Coronary artery (tissue), 2 donors: ENCODE results near the gene MAST2.

Experiments
- DNase-seq: peaks from one replicate; pipeline ENCODE4 v3.0.0-alpha.2; 2017; ENCODE audit warnings: low spot score
- H3K27ac ChIP-seq, 2 donors: fragments of 200-600 bp; sonication (generic); one replicate each; pipeline ENCODE4 v1.5.1; 2016 to 2019
- H3K4me3 ChIP-seq: fragments of 200-600 bp; sonication (generic); 2 replicates; pipeline ENCODE4 v1.5.1; 2016; ENCODE audit warnings: mild to moderate bottlenecking, moderate library complexity
- TF ChIP-seq, protein P1 (sequence below): fragments of 200-600 bp; sonication (generic); IDR thresholded peaks from one replicate; pipeline ENCODE4 v1.5.1; 2019; ENCODE audit warnings: antibody characterized with exemption

MAST2 gene

DNA sequence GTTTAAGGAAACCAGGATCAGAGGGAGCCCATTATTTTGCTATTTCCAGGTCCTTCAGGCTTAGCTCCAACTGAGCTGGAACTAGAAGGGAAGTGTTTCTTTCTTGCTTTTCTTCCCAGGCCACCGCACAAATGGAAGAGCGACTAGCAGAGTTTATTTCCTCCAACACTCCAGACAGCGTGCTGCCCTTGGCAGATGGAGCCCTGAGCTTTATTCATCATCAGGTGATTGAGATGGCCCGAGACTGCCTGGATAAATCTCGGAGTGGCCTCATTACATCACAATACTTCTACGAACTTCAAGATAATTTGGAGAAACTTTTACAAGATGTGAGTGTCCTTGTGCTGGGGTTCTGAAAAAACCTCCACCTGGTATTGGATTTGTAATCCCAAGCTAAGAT is 207.2 kb downstream of the MAST2 start:
- DNase-seq: no peak
- TF ChIP-seq, protein P1, sequence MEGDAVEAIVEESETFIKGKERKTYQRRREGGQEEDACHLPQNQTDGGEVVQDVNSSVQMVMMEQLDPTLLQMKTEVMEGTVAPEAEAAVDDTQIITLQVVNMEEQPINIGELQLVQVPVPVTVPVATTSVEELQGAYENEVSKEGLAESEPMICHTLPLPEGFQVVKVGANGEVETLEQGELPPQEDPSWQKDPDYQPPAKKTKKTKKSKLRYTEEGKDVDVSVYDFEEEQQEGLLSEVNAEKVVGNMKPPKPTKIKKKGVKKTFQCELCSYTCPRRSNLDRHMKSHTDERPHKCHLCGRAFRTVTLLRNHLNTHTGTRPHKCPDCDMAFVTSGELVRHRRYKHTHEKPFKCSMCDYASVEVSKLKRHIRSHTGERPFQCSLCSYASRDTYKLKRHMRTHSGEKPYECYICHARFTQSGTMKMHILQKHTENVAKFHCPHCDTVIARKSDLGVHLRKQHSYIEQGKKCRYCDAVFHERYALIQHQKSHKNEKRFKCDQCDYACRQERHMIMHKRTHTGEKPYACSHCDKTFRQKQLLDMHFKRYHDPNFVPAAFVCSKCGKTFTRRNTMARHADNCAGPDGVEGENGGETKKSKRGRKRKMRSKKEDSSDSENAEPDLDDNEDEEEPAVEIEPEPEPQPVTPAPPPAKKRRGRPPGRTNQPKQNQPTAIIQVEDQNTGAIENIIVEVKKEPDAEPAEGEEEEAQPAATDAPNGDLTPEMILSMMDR: no peak
- no peak overlapping the region for H3K27ac ChIP-seq
- no peak overlapping the region for H3K4me3 ChIP-seq

DNA sequence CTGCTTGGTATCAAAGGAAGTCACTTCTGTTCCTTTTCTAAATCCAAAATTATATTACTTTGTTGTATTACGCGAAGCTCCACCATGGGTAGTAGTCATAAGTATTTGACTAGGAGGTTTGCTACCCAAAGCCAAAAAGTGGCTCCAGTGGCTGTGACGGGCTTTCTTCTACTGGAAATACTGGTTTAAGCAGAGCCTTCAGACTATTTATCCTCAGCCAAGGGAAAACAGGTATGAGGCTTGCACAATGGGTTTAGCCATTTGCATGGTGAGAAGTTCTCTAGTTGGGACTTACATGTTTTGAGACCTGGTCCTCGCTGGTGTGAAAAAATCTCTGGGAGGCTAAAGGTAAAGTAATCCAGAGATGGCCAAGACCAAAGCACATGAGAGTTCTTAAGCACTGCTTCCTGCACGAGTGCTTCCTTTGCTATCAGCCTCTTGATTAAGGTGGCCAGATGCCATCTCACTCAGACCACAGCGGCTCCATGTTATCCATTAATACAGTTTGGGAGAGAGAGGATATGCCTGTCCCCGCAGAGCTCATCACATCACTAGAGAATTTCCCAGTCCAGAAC is 207.8 kb downstream of the MAST2 start:
- TF ChIP-seq, protein P1: no peak
- DNase-seq: peak; percentile 33
- Histone ChIP-seq H3K27ac (no peak overlapping the region), H3K4me3 (no peak overlapping the region)

DNA sequence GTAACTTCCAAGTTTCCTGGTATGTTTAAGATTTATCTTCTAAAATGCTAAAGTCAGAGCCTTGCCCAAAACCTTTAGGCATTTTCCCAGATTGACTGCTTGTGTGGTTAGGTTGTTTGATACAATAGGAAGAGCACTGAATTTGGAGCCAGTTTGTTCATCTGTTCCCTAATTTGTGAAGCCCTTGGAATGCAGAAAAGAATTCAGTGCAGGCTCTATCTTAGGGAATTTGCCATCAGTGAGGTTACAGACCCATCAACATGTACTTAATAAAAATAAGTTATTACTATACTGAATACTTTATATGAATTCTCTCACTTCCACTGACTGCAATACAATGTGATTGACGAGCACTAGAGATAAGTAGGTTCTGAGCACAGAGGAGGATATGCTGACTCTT is 208.8 kb downstream of the MAST2 start:
- Histone ChIP-seq H3K27ac (no peak overlapping the region), H3K4me3 (no peak overlapping the region)
- TF ChIP-seq, protein P1: no peak
- DNase-seq: no peak

DNA sequence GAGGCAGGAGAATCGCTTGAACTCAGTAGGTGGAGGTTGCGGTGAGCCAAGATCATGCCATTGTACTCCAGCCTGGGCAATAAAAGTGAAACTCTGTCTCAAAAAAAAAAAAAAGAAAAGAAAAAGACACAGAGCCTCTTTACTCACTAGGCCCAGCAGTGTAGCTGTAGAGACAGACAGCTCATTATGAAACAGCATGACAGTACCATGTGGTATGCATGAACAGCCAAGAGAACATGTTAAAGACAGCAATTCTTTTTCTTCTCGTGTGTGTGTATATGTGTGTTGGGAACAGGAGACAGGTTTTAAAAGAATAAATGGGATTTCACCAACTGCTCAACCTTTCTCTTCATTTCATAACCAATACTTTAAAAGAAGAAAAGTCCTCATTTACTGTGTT is 210.2 kb downstream of the MAST2 start:
- TF ChIP-seq, protein P1: no peak
- no peak overlapping the region for H3K4me3 ChIP-seq
- no peak for DNase-seq
- no peak overlapping the region for H3K27ac ChIP-seq

DNA sequence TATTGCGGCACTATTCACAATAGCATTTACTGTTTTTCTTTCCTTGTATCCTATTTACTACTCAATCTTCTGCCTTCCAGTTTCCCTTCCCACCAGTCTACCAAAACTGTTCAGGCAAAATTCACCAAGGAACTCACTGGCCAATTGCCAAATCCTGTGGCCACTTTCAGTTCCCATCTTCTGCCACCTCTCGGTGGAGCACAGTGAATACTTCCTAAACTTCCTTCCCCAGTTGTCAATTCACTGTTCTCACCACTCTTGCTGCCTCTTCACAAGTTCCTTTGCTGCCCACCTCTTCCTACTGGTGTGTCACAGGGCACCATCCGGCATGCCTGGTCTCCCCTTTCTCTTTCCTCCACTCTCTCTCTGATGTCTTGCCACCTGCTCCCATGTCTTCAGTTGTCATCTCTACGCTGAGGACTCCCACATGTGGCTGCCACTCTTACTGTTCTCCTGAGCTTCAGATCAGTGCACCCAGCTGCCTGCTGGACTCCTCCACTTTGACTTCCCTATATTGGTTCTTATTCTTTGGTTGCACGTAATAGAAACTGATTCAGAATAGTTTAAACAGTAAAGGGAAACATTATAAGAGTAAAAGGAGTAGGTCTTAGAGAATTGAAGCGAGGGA is 214.6 kb downstream of the MAST2 start:
- no peak overlapping the region for H3K4me3 ChIP-seq
- no peak for DNase-seq
- no peak overlapping the region for H3K27ac ChIP-seq
- TF ChIP-seq, protein P1: no peak

DNA sequence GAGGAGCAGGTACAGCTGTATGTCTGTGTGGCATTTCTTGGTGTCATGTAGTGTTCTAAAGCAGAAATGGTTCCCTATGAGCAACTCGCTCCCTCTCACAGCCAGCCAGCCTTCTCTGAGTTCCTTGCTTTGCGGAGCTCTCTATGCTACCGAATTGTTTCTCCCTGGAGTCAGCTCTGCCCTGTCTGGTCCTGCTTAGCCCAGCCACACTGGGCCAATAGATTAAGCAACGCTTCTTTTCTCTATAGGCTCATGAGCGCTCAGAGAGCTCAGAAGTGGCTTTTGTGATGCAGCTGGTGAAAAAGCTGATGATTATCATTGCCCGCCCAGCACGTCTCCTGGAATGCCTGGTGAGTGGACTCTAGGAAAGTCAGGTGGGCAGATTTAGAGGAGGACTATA is 215.9 kb downstream of the MAST2 start:
- DNase-seq: no peak
- Histone ChIP-seq H3K27ac (no peak overlapping the region), H3K4me3 (no peak overlapping the region)
- TF ChIP-seq, protein P1: no peak

DNA sequence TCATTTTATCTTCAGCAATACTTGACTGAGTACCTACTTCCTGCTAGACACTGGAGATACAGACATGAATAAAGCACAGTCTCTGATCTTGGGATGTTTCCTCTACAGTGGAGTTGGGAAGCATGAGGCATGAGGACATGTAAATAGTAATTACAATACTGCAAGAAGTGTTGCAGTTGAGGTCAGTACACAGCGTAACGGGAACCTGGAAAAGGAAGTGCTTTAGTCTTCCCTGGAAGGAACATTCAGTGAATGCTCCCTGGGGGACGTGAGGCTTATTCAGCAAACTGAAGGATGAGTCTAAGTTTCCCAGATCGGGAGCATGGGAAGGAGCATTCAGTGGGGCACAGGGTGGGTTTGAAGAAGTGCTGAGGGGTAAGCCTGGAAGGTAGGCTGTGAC is 216.6 kb downstream of the MAST2 start:
- DNase-seq: no peak
- TF ChIP-seq, protein P1: no peak
- Histone ChIP-seq H3K4me3 (no peak overlapping the region), H3K27ac (no peak overlapping the region)
